Testis (tissue), 2 donors: ENCODE data around the gene SRPX2.

Source experiments
- CTCF ChIP-seq, 3 experiments: fragments of 450-650 bp in 2 of 3; fragments of 200-600 bp in 1 of 3; sonication (generic) in 1 of 3; IDR thresholded peaks; one replicate each; pipeline ENCODE4 v1.5.1; 2016 to 2019; ENCODE audit warnings: antibody characterized with exemption in 3 of 3, mild to moderate bottlenecking in 2 of 3, moderate library complexity in 1 of 3
- POLR2A ChIP-seq: fragments of 450-650 bp; IDR thresholded peaks from one replicate; pipeline ENCODE4 v1.6.1; 2017; ENCODE audit warnings: antibody characterized with exemption, mild to moderate bottlenecking, moderate library complexity

GRCh38 chrX:100611951-100612350 lies 32.0 kb upstream of the SRPX2 start:
- TF ChIP-seq CTCF (IDR thresholded peaks at IDR 0.05), result no peak
- no peak for TF ChIP-seq POLR2A
